Right kidney (tissue), 1 donor: ENCODE measurements around the gene TMEM255B.
"Not testable (repeated sequence)": the region's sequence is repeated elsewhere in the genome, so short reads cannot be mapped to it uniquely, and the experiment has no call there.

ENCODE experiments used
- DNase-seq: peaks from one replicate; pipeline ENCODE4 v3.0.0-alpha.2; 2016

The TMEM255B gene

GRCh38 chr13:113734099-113734825 lies 24.8 kb upstream of the TMEM255B start:
- no peak for DNase-seq

- no peak for DNase-seq
Observed at GRCh38 chr13:113734826-113735125, 24.2 kb upstream of the TMEM255B start.

- DNase-seq: no peak
Observed at GRCh38 chr13:113735194-113735593, 23.8 kb upstream of the TMEM255B start.

GRCh38 chr13:113735750-113736149 lies 23.3 kb upstream of the TMEM255B start:
- no peak for DNase-seq

GRCh38 chr13:113736258-113736731 lies 22.7 kb upstream of the TMEM255B start:
- no peak for DNase-seq

- DNase-seq: no peak
Observed at GRCh38 chr13:113737803-113738202, 21.2 kb upstream of the TMEM255B start.

- no peak for DNase-seq
Observed at GRCh38 chr13:113739527-113740285, 19.3 kb upstream of the TMEM255B start.

GRCh38 chr13:113740286-113740556 lies 18.8 kb upstream of the TMEM255B start:
- DNase-seq: no peak

- no peak for DNase-seq
Observed at GRCh38 chr13:113740661-113741060, 18.4 kb upstream of the TMEM255B start.

GRCh38 chr13:113741191-113741668 lies 17.8 kb upstream of the TMEM255B start:
- DNase-seq: no peak

- peak; percentile 61 for DNase-seq
Observed at GRCh38 chr13:113742000-113742441, 17.0 kb upstream of the TMEM255B start.

- no peak for DNase-seq
Observed at GRCh38 chr13:113742445-113743120, 16.4 kb upstream of the TMEM255B start.

GRCh38 chr13:113743366-113744195 lies 15.4 kb upstream of the TMEM255B start:
- no peak for DNase-seq

- DNase-seq: no peak
Observed at GRCh38 chr13:113744197-113745000, 14.6 kb upstream of the TMEM255B start.

- no peak for DNase-seq
Observed at GRCh38 chr13:113745059-113745458, 14.0 kb upstream of the TMEM255B start.

GRCh38 chr13:113745500-113746142 lies 13.4 kb upstream of the TMEM255B start:
- DNase-seq: not testable (repeated sequence)

- DNase-seq: no peak
Observed at GRCh38 chr13:113746143-113746525, 12.9 kb upstream of the TMEM255B start.

GRCh38 chr13:113746671-113747070 lies 12.4 kb upstream of the TMEM255B start:
- no peak for DNase-seq

- DNase-seq: no peak
Observed at GRCh38 chr13:113747291-113747833, 11.7 kb upstream of the TMEM255B start.

- no peak for DNase-seq
Observed at GRCh38 chr13:113748101-113748861, 10.7 kb upstream of the TMEM255B start.
